GM19463 (cell line): ENCODE data around the gene ANO6.
A peak's percentile ranks its signal among the peaks of the same experiment; 100 is the strongest.
"Not testable (repeated sequence)": the region's sequence is repeated elsewhere in the genome, so short reads cannot be mapped to it uniquely, and the experiment has no call there.

ENCODE experiments used
- ATAC-seq: cut with Tn5 transposase; IDR thresholded peaks from one replicate; pipeline ENCODE4 v1.9.1; 2021; ENCODE audit warnings: mild to moderate bottlenecking, moderate library complexity; ENCODE audit not compliant: unreplicated experiment

ANO6 gene

GRCh38 chr12:45235087-45236025, 19.5 kb downstream of the ANO6 start:
- peak; percentile 33 for ATAC-seq

GRCh38 chr12:45236383-45236782, 20.5 kb downstream of the ANO6 start:
- ATAC-seq: not testable (repeated sequence)

- ATAC-seq: no peak
Measured at GRCh38 chr12:45242180-45242579, 26.3 kb downstream of the ANO6 start.

GRCh38 chr12:45243963-45244362, 28.1 kb downstream of the ANO6 start:
- ATAC-seq: no peak

- peak; percentile 93 for ATAC-seq
Measured at GRCh38 chr12:45244561-45245343, 28.9 kb downstream of the ANO6 start.

- no peak for ATAC-seq
Measured at GRCh38 chr12:45246236-45246635, 30.3 kb downstream of the ANO6 start.

- no peak for ATAC-seq
Measured at GRCh38 chr12:45247589-45247988, 31.7 kb downstream of the ANO6 start.

GRCh38 chr12:45248095-45248494, 32.2 kb downstream of the ANO6 start:
- ATAC-seq: no peak

- ATAC-seq: no peak
Measured at GRCh38 chr12:45254254-45254653, 38.4 kb downstream of the ANO6 start.

GRCh38 chr12:45256721-45257120, 40.8 kb downstream of the ANO6 start:
- ATAC-seq: peak; percentile 11

- ATAC-seq: peak; percentile 83
Measured at GRCh38 chr12:45257185-45257930, 41.5 kb downstream of the ANO6 start.

GRCh38 chr12:45259675-45260074, 43.8 kb downstream of the ANO6 start:
- no peak for ATAC-seq

GRCh38 chr12:45260104-45260815, 44.4 kb downstream of the ANO6 start:
- ATAC-seq: no peak

- no peak for ATAC-seq
Measured at GRCh38 chr12:45260854-45261253, 45.0 kb downstream of the ANO6 start.

- not testable (repeated sequence) for ATAC-seq
Measured at GRCh38 chr12:45262185-45262584, 46.3 kb downstream of the ANO6 start.

- no peak for ATAC-seq
Measured at GRCh38 chr12:45263587-45263986, 47.7 kb downstream of the ANO6 start.

- ATAC-seq: peak; percentile 82
Measured at GRCh38 chr12:45268672-45269411, 52.9 kb downstream of the ANO6 start.

- ATAC-seq: no peak
Measured at GRCh38 chr12:45269412-45269751, 53.5 kb downstream of the ANO6 start.

- no peak for ATAC-seq
Measured at GRCh38 chr12:45270951-45271350, 55.1 kb downstream of the ANO6 start.

GRCh38 chr12:45273717-45274271, 57.9 kb downstream of the ANO6 start:
- no peak for ATAC-seq
